ENCODE data around the gene ZNF101.

The ZNF101 gene

DNA sequence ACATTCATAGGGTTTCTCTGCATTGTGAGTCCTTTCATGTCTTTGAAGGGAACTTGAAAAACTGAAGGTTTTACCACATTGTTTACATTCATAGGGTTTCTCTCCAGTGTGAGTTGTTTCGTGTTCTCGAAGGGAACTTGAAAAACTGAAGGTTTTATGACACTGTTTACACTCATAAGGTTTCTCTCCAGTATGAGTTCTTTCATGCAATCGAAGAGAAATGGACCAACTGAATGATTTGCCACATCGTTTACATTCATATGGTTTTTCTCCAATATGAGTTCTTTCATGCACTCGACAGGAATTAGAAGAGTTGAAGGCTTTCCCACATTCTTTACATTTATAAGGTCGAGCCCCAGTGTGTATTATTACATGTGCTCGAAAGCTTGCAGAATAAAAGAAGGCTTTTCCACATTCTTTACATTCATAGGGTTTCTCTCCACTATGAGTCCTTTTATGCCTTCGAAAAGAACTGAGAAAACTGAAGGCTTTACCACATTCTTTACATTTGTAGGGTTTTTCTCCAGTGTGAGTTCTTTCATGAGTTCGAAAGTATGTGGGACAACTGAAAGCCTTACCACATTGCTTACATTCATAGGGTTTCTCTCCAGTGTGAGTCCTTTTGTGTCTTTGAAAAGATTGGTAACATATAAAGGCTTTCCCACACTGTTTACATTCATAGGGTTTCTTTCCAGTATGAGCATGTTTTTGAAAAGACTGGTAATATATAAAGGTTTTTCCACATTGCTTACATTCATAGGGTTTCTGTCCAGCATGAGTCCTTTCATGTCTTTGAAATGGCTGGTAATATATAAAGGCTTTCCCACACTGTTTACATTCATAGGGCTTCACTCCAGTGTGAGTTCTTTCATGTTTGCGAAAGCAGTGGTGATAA, 43.5 kb downstream of the ZNF101 start:
- no peak for DNase-seq (ENCODE audit: low read depth in 2 of 2)

DNA sequence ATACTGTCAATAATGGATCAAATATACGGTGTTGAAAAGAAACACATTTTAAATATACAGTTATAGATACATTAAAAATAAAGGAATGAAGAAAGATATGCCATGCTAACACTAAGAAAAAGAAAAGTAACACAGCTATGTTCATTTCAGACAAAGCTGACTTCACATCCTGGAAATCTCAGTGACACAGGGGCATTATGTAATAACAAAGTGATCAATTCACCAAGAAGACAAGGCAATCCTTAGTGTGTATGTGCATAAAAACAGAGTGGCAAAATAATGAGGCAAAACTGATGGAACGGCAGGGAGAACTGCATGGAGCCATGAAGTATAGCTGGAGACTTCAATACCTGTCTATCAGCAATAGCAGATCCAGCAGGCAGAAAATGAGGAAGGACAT, 51.2 kb downstream of the ZNF101 start:
- DNase-seq (ENCODE audit: low read depth in 2 of 2) = no peak

DNA sequence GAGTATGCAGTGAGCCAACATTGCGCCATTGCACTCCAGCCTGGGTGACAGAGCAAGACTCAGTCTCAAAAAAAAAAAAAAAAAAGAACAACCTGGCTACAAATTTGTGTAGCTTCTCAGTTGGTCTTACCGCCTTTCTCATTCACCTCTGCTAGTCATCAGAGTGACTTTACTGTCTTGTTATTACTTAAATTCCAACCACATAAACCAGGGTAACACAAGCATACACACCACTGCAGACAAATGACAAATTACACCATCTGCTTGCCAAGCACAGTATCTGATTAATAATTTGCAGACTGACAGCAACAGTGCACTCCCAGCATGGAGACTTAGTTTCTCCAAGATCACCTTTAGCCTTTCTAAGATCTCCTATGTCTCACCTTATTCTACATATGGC, 53.3 kb downstream of the ZNF101 start:
- no peak for DNase-seq (ENCODE audit: low read depth in 2 of 2)

DNA sequence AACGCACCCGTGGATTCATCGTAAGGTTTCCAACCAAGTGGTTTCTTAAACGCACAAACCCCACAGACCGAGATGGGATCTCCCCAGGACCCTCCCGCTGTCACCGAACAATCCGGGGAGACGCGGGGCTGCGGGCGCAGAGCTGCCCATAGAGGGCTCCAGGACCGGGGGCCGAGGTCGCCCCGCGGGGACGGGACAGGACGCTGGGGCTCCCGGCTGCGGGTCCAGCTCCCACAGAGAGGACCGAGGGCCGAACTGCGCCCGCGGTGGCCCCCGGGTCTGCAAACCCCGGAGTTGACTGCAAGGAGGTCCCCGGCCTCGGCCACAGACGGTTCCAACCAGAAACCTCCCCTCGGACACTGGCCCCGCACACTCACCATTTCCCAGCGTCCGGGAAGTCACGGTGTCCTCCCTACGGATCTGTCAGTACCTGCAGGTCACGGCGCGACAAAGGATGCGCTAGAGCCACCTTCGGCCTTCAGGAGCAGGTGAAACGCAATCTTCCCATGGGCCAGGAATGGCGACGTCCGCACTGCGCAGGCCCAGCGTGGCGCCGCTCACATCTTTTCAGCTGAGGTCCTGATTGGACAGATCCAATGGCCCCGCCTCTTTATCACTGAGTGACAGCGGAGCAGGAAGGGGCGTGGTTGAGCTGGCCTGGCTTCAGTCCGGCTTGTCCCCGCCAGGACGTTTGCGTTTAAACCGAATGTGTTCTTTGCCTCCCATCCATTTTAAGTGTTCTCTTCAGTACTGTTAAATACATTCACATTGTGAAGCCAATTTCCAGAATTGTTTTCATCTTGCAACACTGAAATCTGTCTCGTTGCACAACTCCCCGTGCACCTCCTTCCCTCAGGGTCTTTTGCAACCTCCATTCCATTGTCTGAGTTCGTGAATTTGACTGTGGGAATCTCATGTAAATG, 64.2 kb downstream of the ZNF101 start, which contains the start of gene ZNF14:
Gene ZNF14 (minus strand): TSS at position 534 of the 923 bp plus-strand sequence. CDS start 154 bp downstream, at position 380.
- DNase-seq (ENCODE audit: low read depth in 2 of 2) = peak; percentile 86 to 92

Data from stimulated activated CD4-positive, alpha-beta T cell treated with anti-CD3 and anti-CD28 coated beads, Interleukin-12 subunit alpha, Interleukin-12 subunit beta, amount 100 ng/mL, for 24 hours (primary cell).